Measurements from ENCODE around the gene HDAC3. TPM values are rescaled to one million over a fixed set of nuclear protein-coding genes. Genes with fewer than 3 reads are reported as not detected.
A peak's percentile ranks its signal among the peaks of the same experiment; 100 is the strongest.

HDAC3 gene
- total RNA-seq, 8 experiments from 2014 or later, result 35.2 to 77.3 (median 58.3) TPM

- 100% methylated on average over 1 to 2 of the region's 9 CpGs; no CpG with 5 or more reads in 7 of the 10 experiments for WGBS, 10 experiments
- H3K27ac ChIP-seq, result no peak overlapping the region
- in situ Hi-C loops (cut with MboI; ENCODE audit: low pct_unique_long_range_greater_than_20kb in 2 of 9, low sequenced_read_pairs in 9 of 9, unreplicated experiment in 9 of 9), result loop anchor here in 1 of 9 experiments (25.0 kb wide), 1 partner anchor 481 kb away; no protein-coding TSS in a partner anchor
- H3K4me3 ChIP-seq, result no peak overlapping the region
- no peaks in the 10 kb centered on the region for H3K4me1 ChIP-seq (replicated peaks in 1 of 2)
- no peak for ATAC-seq (replicated peaks in 6 of 8)
Measured at GRCh38 chr5:141656396-141656795, 19.7 kb upstream of the HDAC3 start.

GRCh38 chr5:141655020-141655419 is 18.4 kb upstream of the HDAC3 start:
- no peak overlapping the region for H3K4me3 ChIP-seq
- H3K27ac ChIP-seq, result no peak overlapping the region
- WGBS, 10 experiments, result 29 to 86% (median 68%) methylated on average over 1 to 3 of the region's 7 CpGs; no CpG with 5 or more reads in 2 of the 10 experiments
- H3K4me1 ChIP-seq (replicated peaks in 1 of 2), result peaks cover 0 to 5% of the 10 kb centered on the region in 2 donors
- ATAC-seq (replicated peaks in 6 of 8), result no peak
- in situ Hi-C loops (cut with MboI; ENCODE audit: low pct_unique_long_range_greater_than_20kb in 2 of 9, low sequenced_read_pairs in 9 of 9, unreplicated experiment in 9 of 9), result loop anchor here in 1 of 9 experiments (25.0 kb wide), 1 partner anchor 482 kb away; no protein-coding TSS in a partner anchor

- WGBS, 10 experiments, result 57 to 71% (median 61%) methylated on average over 1 to 2 of the region's 2 CpGs; no CpG with 5 or more reads in 7 of the 10 experiments
- H3K27ac ChIP-seq, result no peak overlapping the region
- ATAC-seq (replicated peaks in 6 of 8), result no peak
- in situ Hi-C loops (cut with MboI; ENCODE audit: low pct_unique_long_range_greater_than_20kb in 2 of 9, low sequenced_read_pairs in 9 of 9, unreplicated experiment in 9 of 9), result loop anchor here in 1 of 9 experiments (25.0 kb wide), 1 partner anchor 483 kb away; no protein-coding TSS in a partner anchor
- peaks cover 0 to 11% of the 10 kb centered on the region in 2 donors for H3K4me1 ChIP-seq (replicated peaks in 1 of 2)
- no peak overlapping the region for H3K4me3 ChIP-seq
Measured at GRCh38 chr5:141654298-141654697, 17.6 kb upstream of the HDAC3 start.

GRCh38 chr5:141651728-141652105 is 15.1 kb upstream of the HDAC3 start:
- ATAC-seq (replicated peaks in 6 of 8), result peak in 5 of 8 experiments; percentile 2 to 12 (median 8)
- Histone ChIP-seq H3K4me1 (replicated peaks in 1 of 2) (peaks cover 0 to 13% of the 10 kb centered on the region in 2 donors), H3K4me3 (peak overlapping the region; percentile 45 to 57 (median 55)), H3K27ac (no peak overlapping the region)
- 30 to 100% (median 80%) methylated on average over 2 to 5 of the region's 9 CpGs; no CpG with 5 or more reads in 4 of the 10 experiments for WGBS, 10 experiments
- in situ Hi-C loops (cut with MboI; ENCODE audit: low pct_unique_long_range_greater_than_20kb in 2 of 9, low sequenced_read_pairs in 9 of 9, unreplicated experiment in 9 of 9), result loop anchor here in 1 of 9 experiments (25.0 kb wide), 1 partner anchor 486 kb away; no protein-coding TSS in a partner anchor

- Histone ChIP-seq H3K4me3 (peak within 1 kb of the TSS; percentile 45 to 57 (median 55)), H3K27ac (no peak within 1 kb of the TSS), H3K4me1 (replicated peaks in 1 of 2) (peaks cover 0 to 13% of the 10 kb centered on the region in 2 donors)
- in situ Hi-C loops (cut with MboI; ENCODE audit: low pct_unique_long_range_greater_than_20kb in 2 of 9, low sequenced_read_pairs in 9 of 9, unreplicated experiment in 9 of 9), result loop anchor here in 1 of 9 experiments (25.0 kb wide), 1 partner anchor 486 kb away; no protein-coding TSS in a partner anchor
- 0% methylated on average over 1 of the region's 50 CpGs; no CpG with 5 or more reads in 9 of the 10 experiments for WGBS, 10 experiments
- ATAC-seq (replicated peaks in 6 of 8), result peak; percentile 88 to 98 (median 92)
Measured at GRCh38 chr5:141650851-141651727, 14.4 kb upstream of the HDAC3 start, which contains the start of gene FCHSD1. Gene FCHSD1 (minus strand): TSS chr5:141651418. CDS start chr5:141651368, 50 bp downstream.

- no peak overlapping the region for H3K4me3 ChIP-seq
- peaks cover 0 to 13% of the 10 kb centered on the region in 2 donors for H3K4me1 ChIP-seq (replicated peaks in 1 of 2)
- no peak for ATAC-seq (replicated peaks in 6 of 8)
- in situ Hi-C loops (cut with MboI; ENCODE audit: low pct_unique_long_range_greater_than_20kb in 2 of 9, low sequenced_read_pairs in 9 of 9, unreplicated experiment in 9 of 9), result loop anchor here in 1 of 9 experiments (25.0 kb wide), 1 partner anchor 487 kb away; no protein-coding TSS in a partner anchor
- no peak overlapping the region for H3K27ac ChIP-seq
Measured at GRCh38 chr5:141649972-141650371, 13.3 kb upstream of the HDAC3 start.

- 80 to 100% (median 92%) methylated on average over 1 to 5 of the region's 17 CpGs; no CpG with 5 or more reads in 7 of the 10 experiments for WGBS, 10 experiments
- in situ Hi-C loops (cut with MboI; ENCODE audit: low pct_unique_long_range_greater_than_20kb in 2 of 9, low sequenced_read_pairs in 9 of 9, unreplicated experiment in 9 of 9), result no loop called here
- Histone ChIP-seq H3K4me1 (replicated peaks in 1 of 2) (peaks cover 0 to 13% of the 10 kb centered on the region in 2 donors), H3K27ac (no peak overlapping the region), H3K4me3 (no peak overlapping the region)
- no peak for ATAC-seq (replicated peaks in 6 of 8)
Measured at GRCh38 chr5:141649056-141649688, 12.5 kb upstream of the HDAC3 start.

- no peak overlapping the region for H3K4me3 ChIP-seq
- in situ Hi-C loops (cut with MboI; ENCODE audit: low pct_unique_long_range_greater_than_20kb in 2 of 9, low sequenced_read_pairs in 9 of 9, unreplicated experiment in 9 of 9), result no loop called here
- H3K27ac ChIP-seq, result no peak overlapping the region
- no peak for ATAC-seq (replicated peaks in 6 of 8)
- 60 to 100% (median 80%) methylated on average over 1 to 3 of the region's 3 CpGs; no CpG with 5 or more reads in 7 of the 10 experiments for WGBS, 10 experiments
- H3K4me1 ChIP-seq (replicated peaks in 1 of 2), result peaks cover 0 to 13% of the 10 kb centered on the region in 2 donors
Measured at GRCh38 chr5:141647851-141648250, 11.2 kb upstream of the HDAC3 start.

- WGBS, 10 experiments, result 79 to 92% (median 89%) methylated on average over 2 to 5 of the region's 5 CpGs; no CpG with 5 or more reads in 7 of the 10 experiments
- H3K4me1 ChIP-seq (replicated peaks in 1 of 2), result peaks cover 0 to 13% of the 10 kb centered on the region in 2 donors
- H3K4me3 ChIP-seq, result no peak overlapping the region
- H3K27ac ChIP-seq, result no peak overlapping the region
- no peak for ATAC-seq (replicated peaks in 6 of 8)
- in situ Hi-C loops (cut with MboI; ENCODE audit: low pct_unique_long_range_greater_than_20kb in 2 of 9, low sequenced_read_pairs in 9 of 9, unreplicated experiment in 9 of 9), result no loop called here
Measured at GRCh38 chr5:141647242-141647641, 10.6 kb upstream of the HDAC3 start.

- Histone ChIP-seq H3K4me3 (no peak overlapping the region), H3K27ac (no peak overlapping the region), H3K4me1 (replicated peaks in 1 of 2) (peaks cover 0 to 13% of the 10 kb centered on the region in 2 donors)
- in situ Hi-C loops (cut with MboI; ENCODE audit: low pct_unique_long_range_greater_than_20kb in 2 of 9, low sequenced_read_pairs in 9 of 9, unreplicated experiment in 9 of 9), result no loop called here
- peak in 1 of 8 experiments; percentile 5 for ATAC-seq (replicated peaks in 6 of 8)
- WGBS, 10 experiments, result 87 to 92% (median 89%) methylated on average over 2 to 6 of the region's 6 CpGs; no CpG with 5 or more reads in 5 of the 10 experiments
Measured at GRCh38 chr5:141646026-141646425, 9.4 kb upstream of the HDAC3 start.

GRCh38 chr5:141641634-141642267 is 5.1 kb upstream of the HDAC3 start:
- no peak overlapping the region for H3K4me3 ChIP-seq
- in situ Hi-C loops (cut with MboI; ENCODE audit: low pct_unique_long_range_greater_than_20kb in 2 of 9, low sequenced_read_pairs in 9 of 9, unreplicated experiment in 9 of 9), result no loop called here
- peak in 2 of 8 experiments; percentile 8 to 12 for ATAC-seq (replicated peaks in 6 of 8)

GRCh38 chr5:141640698-141641097 is 4.0 kb upstream of the HDAC3 start:
- 60 to 80% methylated on average over 1 to 2 of the region's 9 CpGs; no CpG with 5 or more reads in 8 of the 10 experiments for WGBS, 10 experiments
- no peak for ATAC-seq (replicated peaks in 6 of 8)
- in situ Hi-C loops (cut with MboI; ENCODE audit: low pct_unique_long_range_greater_than_20kb in 2 of 9, low sequenced_read_pairs in 9 of 9, unreplicated experiment in 9 of 9), result no loop called here
- Histone ChIP-seq H3K4me3 (no peak overlapping the region), H3K27ac (no peak overlapping the region), H3K4me1 (replicated peaks in 1 of 2) (peaks cover 6% of the 10 kb centered on the region in 2 donors)

More at GRCh38 chr5:141641634-141642267, 5.1 kb upstream of the HDAC3 start:
- Histone ChIP-seq H3K4me1 (replicated peaks in 1 of 2) (peaks cover 4% of the 10 kb centered on the region in 2 donors), H3K27ac (no peak overlapping the region)
- WGBS, 10 experiments, result 60 to 100% (median 83%) methylated on average over 1 to 2 of the region's 2 CpGs; no CpG with 5 or more reads in 5 of the 10 experiments
